Measurements from ENCODE around the gene RRM2. TPM values are rescaled to one million over a fixed set of nuclear protein-coding genes. Genes with fewer than 3 reads are reported as not detected.

The RRM2 gene
- total RNA-seq, 1 donor from 2014 or later, result 9.3 TPM

- CTCF ChIA-PET, result no interaction called here
- no peak for DNase-seq
- H3K4me1 Mint-ChIP-seq, result peaks cover 10% of the 10 kb centered on the region
These were observed 36.5 kb downstream of the RRM2 start for GRCh38 chr2:10159086-10159485.

DNA sequence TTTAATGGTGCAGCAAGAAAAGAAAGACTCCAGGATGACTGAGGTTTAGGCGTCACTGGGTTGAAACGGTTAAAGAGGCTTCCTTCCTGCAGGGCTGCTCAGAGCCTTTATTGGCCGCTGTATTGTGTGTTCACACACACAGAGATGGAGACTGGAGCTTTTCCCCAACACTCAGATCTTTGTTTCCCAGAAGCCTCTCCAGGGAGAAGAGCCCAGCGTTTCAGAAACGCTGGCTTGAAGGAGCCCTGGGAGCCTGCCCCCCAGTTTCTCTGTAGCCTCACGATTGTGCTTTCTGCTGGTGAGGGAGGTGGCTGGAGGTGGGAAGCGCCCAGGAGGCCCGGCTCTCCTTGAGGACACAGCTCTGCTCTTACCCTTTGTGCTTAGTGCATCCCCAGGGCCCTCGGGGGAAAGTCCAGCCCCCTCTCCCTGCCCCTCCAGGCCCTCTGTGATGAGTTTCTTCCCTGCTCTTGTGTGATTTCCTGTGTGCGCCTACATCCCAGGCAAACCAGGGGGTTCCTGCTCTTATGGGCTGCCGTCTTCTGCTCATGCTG, 37.1 kb downstream of the RRM2 start:
- Mint-ChIP-seq H3K36me3 (ENCODE audit: low read depth) (no peaks in the 10 kb centered on the region), H3K4me3 (no peak overlapping the region), H3K27me3 (no peaks in the 10 kb centered on the region), H3K27ac (no peak overlapping the region), H3K9me3 (no peaks in the 10 kb centered on the region), H3K4me1 (peaks cover 16% of the 10 kb centered on the region)
- ChIA-PET POLR2A (interaction anchor here (0.6 kb wide), 1 partner anchor 417 kb away, joined by 4 read pairs; no protein-coding TSS in a partner anchor), CTCF (no interaction called here)
- intact Hi-C loops (cut with micrococcal nuclease), result no loop called here
- no peak for TF ChIP-seq CTCF (IDR thresholded peaks at IDR 0.05)
- ATAC-seq (ENCODE audit: low read depth) (no peak), DNase-seq (no peak)

More at GRCh38 chr2:10159086-10159485, 36.5 kb downstream of the RRM2 start:
- TF ChIP-seq CTCF (IDR thresholded peaks at IDR 0.05), result no peak
- intact Hi-C loops (cut with micrococcal nuclease), result no loop called here
- H3K4me3 Mint-ChIP-seq, result no peak overlapping the region
- H3K27ac Mint-ChIP-seq, result no peak overlapping the region
- H3K9me3 Mint-ChIP-seq, result no peaks in the 10 kb centered on the region
- no peaks in the 10 kb centered on the region for H3K36me3 Mint-ChIP-seq (ENCODE audit: low read depth)
- H3K27me3 Mint-ChIP-seq, result no peaks in the 10 kb centered on the region
- POLR2A ChIA-PET, result interaction anchor here (0.6 kb wide), 1 partner anchor 325 kb away, joined by 3 read pairs; no protein-coding TSS in a partner anchor
- ATAC-seq (ENCODE audit: low read depth), result no peak

GRCh38 chr2:10160203-10160955, 37.8 kb downstream of the RRM2 start:
- Mint-ChIP-seq H3K27me3 (no peaks in the 10 kb centered on the region), H3K4me3 (no peak overlapping the region), H3K27ac (no peak overlapping the region), H3K4me1 (peaks cover 19% of the 10 kb centered on the region), H3K36me3 (ENCODE audit: low read depth) (no peaks in the 10 kb centered on the region), H3K9me3 (no peaks in the 10 kb centered on the region)
- DNase-seq, result no peak
- TF ChIP-seq CTCF (IDR thresholded peaks at IDR 0.05), result no peak
- intact Hi-C loops (cut with micrococcal nuclease), result no loop called here
- ATAC-seq (ENCODE audit: low read depth), result no peak
- ChIA-PET CTCF (interaction anchor here (1.1 kb wide), 1 partner anchor 275 kb away, joined by 3 read pairs; no protein-coding TSS in a partner anchor), POLR2A (interaction anchor here (0.6 kb wide), 1 partner anchor 418 kb away, joined by 4 read pairs; no protein-coding TSS in a partner anchor)

DNA sequence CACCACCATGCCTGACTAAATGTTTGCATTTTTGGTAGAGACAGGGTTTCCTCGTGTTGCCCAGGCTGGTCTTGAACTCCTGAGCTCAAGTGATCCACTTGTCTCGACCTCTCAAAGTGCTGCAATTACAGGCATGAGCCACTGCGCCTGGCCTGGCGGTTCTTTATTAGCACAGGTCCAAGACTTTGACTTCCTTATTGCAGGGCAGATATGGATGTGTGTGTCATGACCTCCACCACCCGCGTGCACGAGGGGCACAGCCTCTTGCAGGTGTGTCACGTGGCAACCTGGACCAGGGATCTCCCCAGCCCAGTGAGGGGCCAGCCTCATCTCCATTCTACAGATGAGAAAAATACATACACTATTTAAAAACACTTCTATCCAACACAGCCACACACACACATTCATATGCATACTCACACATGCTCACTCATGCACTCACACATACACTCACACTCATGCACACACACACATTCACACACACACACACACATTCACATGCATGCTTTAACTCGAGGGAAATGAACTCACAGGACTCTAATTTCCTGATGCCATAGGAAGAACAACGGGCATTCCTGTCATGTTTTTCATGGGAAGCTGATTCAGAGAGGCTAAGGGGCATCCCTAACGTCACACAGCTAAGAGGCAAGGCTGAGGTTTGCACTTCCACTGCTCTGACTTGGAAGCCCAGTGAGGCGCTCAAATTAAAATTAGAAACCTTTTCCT, 38.8 kb downstream of the RRM2 start:
- Mint-ChIP-seq H3K4me1 (peaks cover 19% of the 10 kb centered on the region), H3K27me3 (no peaks in the 10 kb centered on the region), H3K27ac (no peak overlapping the region), H3K36me3 (ENCODE audit: low read depth) (no peaks in the 10 kb centered on the region), H3K9me3 (no peaks in the 10 kb centered on the region), H3K4me3 (no peak overlapping the region)
- ATAC-seq (ENCODE audit: low read depth) (no peak), DNase-seq (no peak)
- POLR2A ChIA-PET, result no interaction called here
- TF ChIP-seq CTCF (IDR thresholded peaks at IDR 0.05), result no peak
- intact Hi-C loops (cut with micrococcal nuclease), result no loop called here
- CTCF ChIA-PET, result interaction anchor here (1.1 kb wide), 1 partner anchor 274 kb away, joined by 3 read pairs; no protein-coding TSS in a partner anchor

DNA sequence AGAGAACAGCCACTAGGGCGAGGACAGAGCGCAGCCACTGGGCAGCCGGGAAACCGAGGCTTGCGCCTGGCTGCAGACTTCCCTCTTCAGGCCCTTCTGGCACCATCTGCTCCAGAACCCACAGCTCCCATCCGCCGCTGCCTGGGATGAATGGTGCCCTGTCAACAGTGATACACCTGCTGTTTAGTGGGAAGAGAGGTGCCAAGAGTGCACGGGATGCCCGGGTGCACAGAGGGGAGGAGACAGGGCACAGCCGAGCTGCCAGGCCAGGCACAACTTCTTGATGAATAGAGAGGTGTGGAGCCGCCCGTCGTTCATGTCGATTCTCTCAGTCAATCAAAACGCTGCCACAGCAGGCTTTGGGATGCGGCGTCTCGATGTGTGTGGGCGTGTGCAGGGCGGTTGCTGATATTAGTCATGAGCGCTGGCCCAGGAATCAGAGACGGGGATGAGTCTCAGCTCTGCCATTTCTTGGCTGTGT, 39.5 kb downstream of the RRM2 start:
- ATAC-seq (ENCODE audit: low read depth) (no peak), DNase-seq (no peak)
- no peak for TF ChIP-seq CTCF (IDR thresholded peaks at IDR 0.05)
- ChIA-PET POLR2A (no interaction called here), CTCF (no interaction called here)
- H3K27me3 Mint-ChIP-seq, result no peaks in the 10 kb centered on the region
- no peaks in the 10 kb centered on the region for H3K36me3 Mint-ChIP-seq (ENCODE audit: low read depth)
- no peak overlapping the region for H3K27ac Mint-ChIP-seq
- no peak overlapping the region for H3K4me3 Mint-ChIP-seq
- intact Hi-C loops (cut with micrococcal nuclease), result no loop called here
- no peaks in the 10 kb centered on the region for H3K9me3 Mint-ChIP-seq
- peaks cover 19% of the 10 kb centered on the region for H3K4me1 Mint-ChIP-seq

Data from activated B cell treated with CpG ODN at 0.5 μM for 24 hours (primary cell).